Type B pancreatic cell (in vitro differentiated cells): ENCODE data around the gene GUCY1A1. TPM values are rescaled to one million over a fixed set of nuclear protein-coding genes. Genes with fewer than 3 reads are reported as not detected.

Source experiments
- DNase-seq: peaks from one replicate; pipeline ENCODE4 v3.0.0; 2021; ENCODE audit warnings: mixed read lengths; ENCODE audit not compliant: unreplicated experiment; ENCODE audit errors: extremely low spot score
- H3K27ac Mint-ChIP-seq: 2 replicates; pipeline ENCODE4 v1.8.0; 2021; ENCODE audit warnings: mild to moderate bottlenecking, mixed read lengths
- H3K27me3 Mint-ChIP-seq: 2 replicates; pipeline ENCODE4 v1.8.0; 2021; ENCODE audit warnings: mixed read lengths
- H3K36me3 Mint-ChIP-seq: 2 replicates; pipeline ENCODE4 v1.8.0; 2021; ENCODE audit warnings: mixed read lengths
- H3K4me1 Mint-ChIP-seq: one replicate; pipeline ENCODE4 v1.8.0; 2021; ENCODE audit warnings: mixed read lengths; ENCODE audit not compliant: unreplicated experiment
- H3K4me3 Mint-ChIP-seq: 2 replicates; pipeline ENCODE4 v1.8.0; 2021; ENCODE audit warnings: mild to moderate bottlenecking, mixed read lengths
- H3K9me3 Mint-ChIP-seq: 2 replicates; pipeline ENCODE4 v1.8.0; 2021; ENCODE audit warnings: mixed read lengths
- CTCF ChIP-seq: fragments of 200-600 bp; sonication (generic); conservative IDR thresholded peaks from 2 replicates; pipeline ENCODE4 v1.5.0; 2021; ENCODE audit warnings: antibody characterized with exemption, mild to moderate bottlenecking
- total RNA-seq: library from RNA; stranded (reverse); gene quantifications from 2 replicates; pipeline ENCODE4 v1.2.1, GENCODE V29; 2021; ENCODE audit warnings: low replicate concordance

Gene GUCY1A1
- total RNA-seq, 1 donor from 2014 or later, result 6.2 TPM

- no peaks in the 10 kb centered on the region for H3K27me3 Mint-ChIP-seq
- no peak for DNase-seq
- no peak overlapping the region for H3K4me3 Mint-ChIP-seq
- H3K9me3 Mint-ChIP-seq, result no peaks in the 10 kb centered on the region
- no peak overlapping the region for H3K27ac Mint-ChIP-seq
- TF ChIP-seq CTCF, result no peak
- no peaks in the 10 kb centered on the region for H3K36me3 Mint-ChIP-seq
- H3K4me1 Mint-ChIP-seq, result no peaks in the 10 kb centered on the region
These were observed 40.1 kb upstream of the GUCY1A1 start for GRCh38 chr4:155626561-155626960.

GRCh38 chr4:155629183-155629825, 37.3 kb upstream of the GUCY1A1 start:
- DNase-seq, result no peak
- no peak overlapping the region for H3K4me3 Mint-ChIP-seq
- TF ChIP-seq CTCF, result no peak
- no peaks in the 10 kb centered on the region for H3K9me3 Mint-ChIP-seq
- H3K4me1 Mint-ChIP-seq, result no peaks in the 10 kb centered on the region
- H3K27me3 Mint-ChIP-seq, result no peaks in the 10 kb centered on the region
- H3K27ac Mint-ChIP-seq, result no peak overlapping the region
- H3K36me3 Mint-ChIP-seq, result no peaks in the 10 kb centered on the region

- Mint-ChIP-seq H3K27me3 (no peaks in the 10 kb centered on the region), H3K4me3 (no peak overlapping the region), H3K9me3 (no peaks in the 10 kb centered on the region), H3K36me3 (no peaks in the 10 kb centered on the region), H3K27ac (no peak overlapping the region), H3K4me1 (no peaks in the 10 kb centered on the region)
- no peak for DNase-seq
- TF ChIP-seq CTCF, result no peak
These were observed 36.7 kb upstream of the GUCY1A1 start for GRCh38 chr4:155629956-155630355.

GRCh38 chr4:155632310-155632840, 34.3 kb upstream of the GUCY1A1 start:
- no peaks in the 10 kb centered on the region for H3K4me1 Mint-ChIP-seq
- no peaks in the 10 kb centered on the region for H3K9me3 Mint-ChIP-seq
- H3K4me3 Mint-ChIP-seq, result no peak overlapping the region
- no peak overlapping the region for H3K27ac Mint-ChIP-seq
- H3K27me3 Mint-ChIP-seq, result no peaks in the 10 kb centered on the region
- no peaks in the 10 kb centered on the region for H3K36me3 Mint-ChIP-seq
- no peak for TF ChIP-seq CTCF
- no peak for DNase-seq

- Mint-ChIP-seq H3K27ac (no peak overlapping the region), H3K27me3 (no peaks in the 10 kb centered on the region), H3K36me3 (no peaks in the 10 kb centered on the region), H3K9me3 (no peaks in the 10 kb centered on the region), H3K4me1 (no peaks in the 10 kb centered on the region), H3K4me3 (no peak overlapping the region)
- TF ChIP-seq CTCF, result no peak
- DNase-seq, result no peak
These were observed 28.3 kb upstream of the GUCY1A1 start for GRCh38 chr4:155638195-155638965.
